ENCODE results near the gene PABPN1.

PABPN1 gene

DNA sequence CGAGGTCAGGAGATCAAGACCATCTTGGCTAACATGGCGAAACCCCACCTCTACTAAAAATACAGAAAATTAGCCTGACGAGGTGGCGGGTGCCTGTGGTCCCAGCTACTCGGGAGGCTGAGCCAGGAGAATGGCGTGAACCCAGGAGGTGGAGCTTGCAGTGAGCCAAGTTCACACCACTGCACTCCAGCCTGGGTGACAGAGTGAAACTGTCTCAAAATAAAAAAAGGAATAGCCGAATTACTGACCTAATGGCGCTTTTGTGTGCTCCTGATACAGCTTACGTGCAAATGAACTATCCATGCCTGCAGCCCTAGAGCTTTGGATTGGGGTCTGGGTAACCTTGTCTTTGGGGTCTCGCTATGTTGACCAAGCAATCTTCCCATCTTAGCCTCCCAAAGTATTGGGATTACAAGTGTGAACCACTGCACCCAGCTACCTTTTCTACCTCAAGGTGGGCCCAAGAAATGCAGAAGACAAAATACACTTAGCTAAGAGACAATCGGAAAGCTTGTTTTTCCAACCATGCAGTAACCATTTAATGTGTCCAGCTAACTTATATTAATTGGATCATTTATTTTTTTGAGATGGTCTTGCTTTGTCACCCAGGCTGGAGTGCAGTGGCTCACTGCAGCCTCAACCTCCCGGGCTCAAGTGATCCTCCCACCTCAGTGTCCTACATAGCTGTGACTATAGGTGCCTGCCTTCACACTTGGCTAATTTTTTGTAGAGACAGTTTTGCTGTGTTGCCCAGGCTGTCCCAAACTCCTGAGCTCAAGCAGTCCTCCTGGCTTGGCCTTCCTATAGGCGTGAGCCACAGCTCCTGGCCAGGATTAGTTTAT lies 5.5 kb downstream of the PABPN1 start:
- DNase-seq, result no peak

DNA sequence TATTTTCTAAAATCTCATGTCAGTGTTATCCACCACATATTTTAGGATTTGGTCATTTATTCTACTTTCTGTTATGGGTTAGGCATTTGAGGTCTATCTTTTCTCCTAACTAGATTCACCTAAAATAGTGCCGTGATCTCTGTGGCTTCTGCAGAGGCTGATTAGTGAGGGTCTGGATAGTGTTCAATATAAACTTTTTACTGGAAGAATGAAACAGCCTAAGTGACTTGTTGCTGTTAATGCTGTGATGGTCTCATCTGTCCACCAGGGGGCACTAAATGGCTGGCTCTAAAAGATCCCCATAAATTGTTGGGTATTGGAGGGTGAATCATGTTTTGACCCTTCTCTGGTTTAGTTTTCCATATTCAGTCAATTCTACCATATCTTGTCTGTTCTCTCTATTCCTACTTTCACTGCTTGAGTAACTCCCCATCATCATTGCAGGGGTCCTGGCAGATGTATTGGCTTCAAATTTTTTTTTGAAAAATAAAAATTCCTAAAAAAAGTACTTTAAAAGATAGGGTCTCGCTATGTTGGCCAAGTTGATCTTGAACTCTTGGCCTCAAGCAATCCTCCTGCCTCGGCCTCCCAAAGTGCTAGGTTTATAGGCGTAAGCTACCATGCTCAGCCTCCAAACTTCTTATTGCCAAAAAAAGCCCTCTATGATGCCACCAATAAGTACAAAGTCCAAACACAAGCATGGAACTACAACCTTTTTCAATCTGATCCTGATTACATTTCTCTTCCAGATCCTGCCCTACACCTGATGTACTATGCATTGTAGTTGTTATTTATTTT lies 6.9 kb downstream of the PABPN1 start:
- DNase-seq, result peak; percentile 44

DNA sequence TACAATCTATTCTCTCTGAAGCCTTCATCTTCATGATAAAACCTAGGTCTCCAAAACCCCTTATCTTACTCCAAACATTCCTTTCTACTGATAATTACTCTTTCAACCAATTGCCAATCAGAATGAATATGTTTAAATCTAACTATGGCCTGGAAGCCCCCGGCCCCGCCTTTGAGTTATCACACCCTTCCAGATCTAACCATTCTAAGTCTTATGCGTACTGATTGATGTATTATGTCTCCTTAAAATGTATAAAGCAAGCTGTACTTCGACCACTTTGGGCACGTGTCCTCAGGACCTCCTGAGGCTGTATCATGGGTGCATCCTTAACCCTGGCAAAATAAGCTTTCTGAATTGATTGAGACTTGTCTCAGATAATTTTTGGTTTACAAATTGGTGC lies 14.4 kb downstream of the PABPN1 start:
- DNase-seq, result no peak

DNA sequence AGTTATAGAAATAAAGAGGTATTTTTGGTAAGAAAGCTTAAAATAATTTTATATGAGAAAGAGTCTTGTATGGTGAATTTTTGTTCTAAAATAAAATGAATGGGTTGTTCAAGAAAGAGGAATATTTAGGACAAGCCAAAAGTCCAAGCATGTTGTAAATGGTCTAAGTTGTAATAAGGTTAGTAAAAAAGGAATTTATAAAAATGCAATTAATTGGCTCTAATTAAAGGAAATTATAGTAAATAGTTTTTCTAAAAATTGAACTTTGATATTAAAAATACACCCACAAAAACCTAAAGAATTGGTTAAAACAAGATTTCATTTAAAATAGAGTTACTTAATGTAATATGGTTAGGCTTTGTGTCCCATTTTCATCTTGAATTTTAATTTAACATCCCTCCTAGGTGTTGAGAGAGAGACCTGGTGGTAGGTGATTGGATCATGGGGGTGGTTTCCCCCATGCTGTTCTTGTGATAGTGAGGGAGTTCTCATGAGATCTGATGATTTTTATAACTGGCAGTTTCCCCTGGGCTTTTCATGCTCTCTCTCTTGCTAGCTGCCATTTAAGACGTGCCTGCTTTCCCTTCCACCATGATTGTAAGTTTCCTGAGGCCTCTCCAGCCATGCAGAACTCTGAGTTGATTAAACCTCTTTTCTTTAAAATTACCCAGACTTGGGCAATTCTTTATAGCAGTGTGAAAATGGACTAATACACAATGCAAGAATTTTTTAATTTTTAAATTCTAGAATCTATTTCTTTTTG lies 18.4 kb downstream of the PABPN1 start:
- DNase-seq, result no peak

DNA sequence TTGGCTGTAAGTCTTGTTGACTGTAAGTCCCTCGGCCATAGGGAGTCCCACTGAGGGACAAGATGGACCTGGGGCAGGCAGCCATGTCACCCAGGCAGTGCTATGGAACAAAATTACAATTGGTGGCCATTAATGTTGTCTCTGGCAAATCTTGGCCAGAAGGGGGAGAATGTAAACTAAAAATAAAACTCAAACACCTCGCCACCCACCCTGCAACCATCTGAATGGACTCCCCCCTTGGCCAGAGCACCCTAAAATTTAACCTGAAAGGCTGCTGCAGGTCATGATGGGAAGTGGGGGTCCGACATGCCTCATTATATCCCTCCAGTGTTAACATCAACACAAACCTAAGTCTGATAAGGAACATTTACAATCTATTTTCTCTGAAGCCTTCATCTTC lies 23.2 kb downstream of the PABPN1 start:
- DNase-seq, result no peak

DNA sequence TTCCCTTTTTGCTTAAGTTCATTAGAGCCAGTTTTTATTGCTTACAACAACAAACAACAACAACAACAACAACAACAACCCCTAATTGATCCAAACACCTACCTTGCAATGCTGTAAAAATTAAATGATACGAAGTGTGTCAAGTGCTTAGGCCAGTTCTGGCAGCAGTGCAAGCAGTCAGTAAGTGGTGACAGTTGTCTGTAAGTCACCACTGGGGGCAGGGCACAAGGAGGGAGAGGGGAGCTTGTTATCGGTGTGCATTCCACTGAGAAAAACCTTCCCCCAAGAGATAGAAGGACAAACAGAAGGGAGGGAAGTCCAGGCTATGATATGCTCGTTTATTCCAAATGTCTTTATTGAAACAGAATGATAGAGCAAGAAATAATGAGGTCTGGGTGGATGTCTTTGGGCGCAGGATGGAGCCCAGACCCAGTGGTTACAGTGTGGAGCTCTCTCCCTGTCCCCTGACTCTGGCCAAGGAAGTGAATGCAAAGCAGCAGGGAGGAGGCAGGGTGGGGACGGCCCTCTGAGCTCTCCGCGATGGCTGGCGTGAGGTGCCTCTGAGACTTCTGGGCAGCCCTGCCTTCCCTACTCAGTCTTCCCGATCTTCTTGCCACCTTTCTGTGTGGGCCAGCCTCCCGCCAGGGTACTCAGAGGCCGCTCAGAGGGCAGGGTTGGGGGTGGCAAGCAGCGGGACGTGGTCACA lies 24.9 kb downstream of the PABPN1 start:
- DNase-seq, result no peak

DNA sequence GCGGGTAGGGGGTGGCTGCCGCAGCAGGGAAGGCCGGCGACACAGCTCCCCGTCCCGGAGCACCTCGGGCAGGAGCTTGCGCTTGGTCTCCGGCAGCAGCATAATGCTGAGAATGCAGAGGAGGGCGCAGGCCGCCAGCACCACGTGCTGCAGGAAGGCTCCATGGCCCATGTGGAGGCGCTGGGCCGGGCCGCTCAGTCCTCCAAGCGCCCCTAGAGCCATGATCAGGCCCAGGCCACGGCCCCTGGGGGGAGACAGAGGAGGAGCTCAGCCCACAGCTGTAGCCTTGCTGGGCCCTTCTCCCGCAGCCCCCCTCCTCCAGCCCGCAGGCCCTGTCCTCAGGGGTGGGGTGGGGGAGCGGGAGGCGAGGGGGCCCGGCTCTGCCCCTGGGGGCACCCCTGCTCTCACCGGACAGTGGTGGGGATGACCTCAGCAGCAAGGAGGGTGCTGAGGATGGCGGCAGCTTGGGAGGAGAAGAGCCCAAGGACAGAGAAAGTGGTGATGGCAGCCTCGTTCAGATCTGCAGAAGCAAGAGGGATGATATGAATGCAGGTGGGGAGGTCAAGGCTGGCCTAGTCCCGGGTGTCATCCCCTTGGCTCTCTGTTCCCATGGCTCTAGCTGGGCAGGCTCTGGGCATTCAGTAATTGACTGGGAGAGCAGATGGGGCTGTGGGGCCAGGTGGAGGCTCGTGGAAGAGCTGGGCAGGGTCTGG lies 25.6 kb downstream of the PABPN1 start:
- DNase-seq, result no peak

DNA sequence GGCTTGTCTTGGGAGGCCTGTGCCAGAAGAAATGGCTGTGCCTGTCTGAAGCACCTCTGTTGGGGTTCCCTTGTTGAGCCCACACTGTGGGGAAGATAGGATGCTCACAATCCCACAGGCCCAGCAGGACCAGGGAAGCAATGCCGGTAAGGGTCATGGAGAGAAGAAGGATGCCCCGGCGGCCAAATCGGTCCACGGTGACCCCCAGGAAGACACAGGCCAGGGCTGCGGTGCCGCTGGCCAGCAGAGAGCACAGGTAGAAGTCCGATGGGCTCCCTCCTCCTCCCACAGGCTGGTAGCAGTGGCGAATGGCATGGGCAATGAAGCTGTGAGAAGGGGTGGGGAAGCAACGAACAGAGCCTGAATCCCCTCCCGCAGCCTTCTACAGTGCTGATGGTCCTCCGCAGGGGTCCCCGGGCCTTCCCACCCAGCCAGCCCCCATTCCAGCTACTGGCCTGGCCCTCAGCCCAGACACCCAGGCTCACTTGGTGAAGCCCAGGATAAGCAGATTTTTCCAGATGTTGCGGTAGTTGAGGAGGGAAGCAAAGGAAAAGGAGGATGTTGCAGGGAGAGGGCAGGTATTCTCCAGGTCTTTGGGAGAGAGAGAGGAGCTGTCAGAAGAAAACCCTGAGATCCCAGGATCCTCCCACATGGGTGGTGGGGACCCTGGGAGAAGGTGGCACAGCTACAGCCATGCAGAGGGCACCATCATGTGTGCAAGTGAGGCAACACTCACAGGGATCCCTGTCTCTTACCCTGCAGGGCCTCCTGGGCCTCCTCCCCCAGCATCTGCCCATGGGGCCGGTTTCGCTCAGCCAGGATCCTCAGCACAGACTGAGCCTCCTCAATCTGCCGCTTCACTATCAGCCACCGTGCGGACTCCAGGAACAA lies 26.4 kb downstream of the PABPN1 start:
- DNase-seq, result no peak

DNA sequence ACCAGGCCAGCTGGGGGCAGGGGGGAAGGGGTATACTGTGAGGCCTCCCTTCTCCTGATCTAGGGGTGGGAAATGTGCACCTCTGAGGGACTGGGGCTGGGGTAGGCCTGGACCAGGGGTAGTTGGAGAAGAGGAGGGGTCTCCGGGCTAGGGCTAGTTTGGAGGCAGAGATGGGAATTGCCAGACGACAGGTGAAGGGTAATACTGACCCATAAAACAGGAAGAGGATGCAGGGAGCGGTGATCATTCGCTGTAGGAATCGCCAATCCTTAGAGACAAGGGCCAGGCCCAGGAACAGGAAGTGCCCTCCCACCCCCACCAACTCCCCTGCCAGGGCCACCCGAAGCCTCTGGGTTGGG lies 27.0 kb downstream of the PABPN1 start:
- DNase-seq, result no peak

DNA sequence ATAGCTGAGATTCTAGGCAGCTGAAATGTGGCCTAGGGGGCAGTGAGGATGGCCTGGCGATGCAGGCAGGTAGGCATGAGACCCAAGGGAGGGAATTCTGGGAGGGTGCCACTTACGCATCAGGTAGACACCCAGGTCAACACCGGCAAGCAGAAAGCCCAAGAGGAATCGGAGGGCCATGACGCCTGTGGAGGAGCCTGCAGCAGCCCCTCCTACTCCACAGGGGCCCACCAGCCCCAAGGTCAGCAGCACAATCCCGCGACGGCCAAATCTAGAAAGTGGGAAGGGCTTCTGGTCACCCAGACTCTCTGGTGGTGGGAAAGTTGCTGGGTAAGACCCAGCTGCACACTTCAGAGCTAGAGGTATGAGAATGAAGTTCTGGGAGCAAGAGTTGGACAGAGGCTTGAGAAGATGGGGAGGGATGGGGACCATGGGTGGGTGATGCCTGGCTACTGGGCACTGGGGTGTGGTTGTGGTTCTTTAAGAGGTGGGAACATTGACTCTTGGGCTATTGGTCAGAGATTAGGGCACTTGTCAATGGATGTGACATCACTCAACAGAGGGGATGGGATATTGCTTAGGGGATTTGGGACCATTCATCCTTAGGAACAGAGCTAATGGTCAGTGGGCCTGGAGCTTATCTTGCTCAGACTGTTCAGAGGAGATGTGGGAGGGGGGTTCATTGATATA lies 28.0 kb downstream of the PABPN1 start:
- no peak for DNase-seq

DNA sequence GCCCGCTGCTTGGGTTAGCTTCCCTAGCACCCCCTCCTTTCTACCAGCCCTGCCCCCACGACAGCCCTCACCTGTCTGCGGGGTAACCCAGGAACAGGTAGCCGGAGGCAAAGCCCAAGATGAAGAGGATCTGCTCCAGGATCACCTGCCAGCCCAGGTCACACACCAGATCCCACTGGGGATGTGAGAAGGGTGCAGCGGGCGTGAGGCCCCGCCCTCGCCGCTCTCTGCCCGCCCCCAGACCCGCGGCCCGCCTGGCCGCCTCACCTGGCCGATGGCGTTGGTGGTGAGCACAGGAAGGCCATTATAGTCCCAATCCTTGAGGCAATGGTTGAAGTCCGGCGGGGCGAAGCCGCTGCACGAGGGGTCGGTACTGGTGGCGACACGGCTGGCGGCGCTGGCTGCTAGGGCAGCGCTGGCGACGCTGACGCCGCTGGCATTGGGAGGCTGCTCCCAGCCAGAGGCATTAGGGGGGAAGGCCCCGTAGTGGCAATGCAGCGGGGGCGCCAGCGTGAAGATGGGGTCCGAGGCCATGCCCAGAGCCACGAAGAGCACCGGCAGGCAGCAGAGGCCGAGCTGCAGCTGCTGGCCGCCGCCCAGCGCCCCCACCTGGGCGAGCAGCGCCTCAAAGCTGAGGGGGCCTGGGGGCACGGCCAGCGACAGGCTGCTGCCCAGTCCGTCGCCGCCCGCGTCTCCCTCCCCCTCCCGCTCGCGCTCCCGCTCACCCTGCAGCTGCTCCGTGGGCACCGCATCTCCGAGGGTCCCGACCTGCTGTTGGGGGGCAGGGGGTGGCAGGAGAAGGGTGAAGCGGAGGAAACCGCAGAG lies 30.6 kb downstream of the PABPN1 start:
- no peak for DNase-seq

DNA sequence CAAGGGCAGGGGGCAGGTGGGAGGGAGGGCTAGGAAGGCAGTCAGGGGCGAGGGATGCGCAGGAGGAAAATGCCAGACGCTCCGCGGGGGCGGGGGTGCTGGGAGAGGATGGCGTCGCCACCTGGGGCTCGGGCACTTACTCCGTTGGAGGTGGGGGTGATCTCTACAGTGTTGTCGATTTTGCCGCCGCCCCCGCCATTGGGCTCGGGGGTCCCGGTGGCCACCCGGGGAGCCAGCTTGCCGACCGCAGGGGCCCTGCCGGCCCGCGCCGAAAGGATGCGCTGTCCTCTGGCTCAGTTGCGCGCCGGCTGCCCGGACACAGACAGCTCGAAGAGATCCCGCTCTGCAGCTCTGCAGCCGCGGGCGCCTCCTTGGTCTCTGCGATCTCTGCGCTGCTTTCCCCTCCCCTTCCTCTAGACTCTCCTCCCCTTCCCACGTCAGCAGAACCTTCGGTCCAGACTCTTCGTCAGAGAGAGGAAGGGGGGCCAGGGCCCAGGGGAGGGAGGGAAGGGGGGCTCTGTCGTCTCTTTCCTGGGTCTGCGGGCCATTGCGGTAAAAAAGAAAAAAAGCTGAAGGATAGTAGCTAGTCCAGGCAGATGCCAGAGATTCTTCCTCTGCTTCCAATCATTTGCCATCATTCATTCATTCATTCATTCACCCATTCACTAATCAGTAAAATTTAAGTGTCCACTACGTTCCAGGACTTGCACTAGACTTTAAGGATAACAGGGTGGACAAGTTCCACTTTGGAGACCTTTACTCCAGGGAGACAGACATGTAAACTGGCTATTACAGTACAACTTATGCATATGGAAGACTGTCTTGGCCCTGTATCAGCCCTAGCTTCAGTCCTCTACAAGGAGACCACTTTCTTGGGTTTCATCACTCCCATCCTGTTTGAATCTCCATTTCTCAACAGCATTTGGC lies 31.5 kb downstream of the PABPN1 start, which contains the start of gene SLC22A17:
SLC22A17 (minus strand) TSS at position 382 of the 927 bp plus-strand sequence.
- peak; percentile 40 for DNase-seq

DNA sequence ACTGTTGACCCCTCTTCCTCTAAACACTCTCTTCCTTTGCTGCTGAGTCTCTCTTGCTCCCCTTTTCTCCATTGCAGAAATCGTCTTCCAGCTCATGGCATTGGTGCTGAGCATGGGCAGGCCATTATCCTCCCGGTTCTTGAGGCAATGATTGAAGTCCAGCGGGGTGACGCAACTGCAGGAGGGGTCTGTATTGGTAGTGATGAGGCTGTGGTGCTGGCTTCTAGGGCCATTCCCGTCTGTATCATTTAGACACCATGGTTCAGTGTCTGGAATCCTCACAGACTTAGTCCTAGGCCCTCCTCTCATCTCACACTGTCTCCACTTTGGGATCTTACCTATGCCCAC lies 32.1 kb downstream of the PABPN1 start:
- no peak for DNase-seq

DNA sequence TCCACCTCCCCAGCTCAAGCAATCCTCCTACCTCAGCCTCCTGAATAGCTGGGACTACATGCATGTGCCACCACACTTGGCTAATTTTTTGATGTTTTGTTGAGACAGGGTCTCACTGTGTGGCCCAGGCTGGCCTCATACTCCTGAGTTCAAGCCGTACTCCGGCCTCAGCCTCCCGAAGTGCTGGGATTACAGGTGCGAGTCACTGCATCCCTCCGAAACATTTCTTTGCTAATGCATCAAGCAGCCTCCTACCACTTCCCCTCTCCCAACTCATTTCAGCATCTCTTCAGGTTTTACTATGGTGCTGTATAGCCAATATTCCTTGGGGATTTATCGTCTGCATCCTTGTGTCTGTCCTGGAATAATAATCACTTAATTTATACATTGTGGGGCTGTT lies 33.7 kb downstream of the PABPN1 start:
- no peak for DNase-seq

DNA sequence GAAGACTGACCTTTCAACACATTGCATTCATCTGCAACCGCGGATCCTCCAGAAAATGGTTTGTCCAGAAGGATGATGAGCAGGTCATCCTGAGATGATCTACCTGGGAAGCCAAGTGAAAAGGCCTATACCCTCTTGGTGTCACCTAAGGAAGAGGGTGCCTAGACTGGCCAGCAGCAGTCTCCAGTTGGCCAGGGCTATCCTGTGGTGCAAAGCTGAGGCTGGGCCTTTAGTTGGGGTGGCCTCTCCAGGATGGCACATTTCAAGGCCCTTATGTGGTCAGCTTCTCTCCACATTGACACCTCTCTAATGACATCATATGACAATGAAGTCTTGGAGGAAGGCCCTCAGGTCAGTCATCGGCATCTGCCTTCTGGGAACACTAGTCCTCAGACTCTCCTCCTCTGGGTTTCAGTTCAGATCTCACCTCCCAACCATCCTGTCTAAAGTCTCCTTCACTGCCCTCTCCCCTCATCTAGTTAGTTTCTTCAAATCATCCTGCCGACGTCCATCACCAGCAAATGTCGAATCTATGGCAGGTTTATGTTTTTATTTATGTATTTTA lies 34.7 kb downstream of the PABPN1 start:
- DNase-seq, result no peak

DNA sequence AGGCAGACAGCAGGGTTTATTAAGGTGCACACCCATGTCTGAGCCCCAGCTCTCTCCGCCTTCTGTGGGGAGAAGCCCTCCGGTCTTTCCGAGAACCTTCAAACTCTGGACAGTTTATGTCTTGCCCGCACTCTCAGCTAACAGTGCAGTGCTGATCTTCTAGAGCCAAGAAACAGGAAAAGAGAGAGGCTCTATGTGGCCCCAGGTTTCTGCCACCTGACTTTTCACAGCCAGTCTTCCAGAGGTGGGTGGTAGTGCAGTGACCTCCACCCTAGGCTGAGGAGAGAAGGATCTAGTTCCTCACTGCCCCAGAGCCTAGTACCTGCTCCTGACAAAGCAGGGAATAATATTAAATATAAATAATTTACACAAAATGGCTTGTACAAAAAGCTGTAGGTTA lies 35.4 kb downstream of the PABPN1 start:
- no peak for DNase-seq

DNA sequence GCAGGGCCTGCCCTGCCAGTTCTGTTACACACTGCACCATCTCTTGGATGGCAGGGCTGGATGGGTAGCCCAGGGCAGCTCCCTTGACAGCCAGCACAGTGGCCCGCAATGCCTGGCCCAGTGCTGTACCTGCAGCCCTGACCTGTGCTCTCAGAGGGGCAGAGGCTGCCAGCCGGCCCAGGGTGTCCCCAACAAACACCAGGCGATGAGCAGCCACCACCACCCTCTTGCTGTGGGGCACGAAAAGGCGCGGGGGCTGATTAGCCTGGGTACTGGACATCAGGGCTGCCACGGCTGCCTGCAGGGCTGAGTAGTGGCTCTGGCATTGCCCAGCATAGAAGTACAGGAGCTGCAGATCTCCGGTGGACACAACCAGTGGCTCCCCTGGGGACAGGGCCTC lies 36.0 kb downstream of the PABPN1 start:
- DNase-seq, result no peak

DNA sequence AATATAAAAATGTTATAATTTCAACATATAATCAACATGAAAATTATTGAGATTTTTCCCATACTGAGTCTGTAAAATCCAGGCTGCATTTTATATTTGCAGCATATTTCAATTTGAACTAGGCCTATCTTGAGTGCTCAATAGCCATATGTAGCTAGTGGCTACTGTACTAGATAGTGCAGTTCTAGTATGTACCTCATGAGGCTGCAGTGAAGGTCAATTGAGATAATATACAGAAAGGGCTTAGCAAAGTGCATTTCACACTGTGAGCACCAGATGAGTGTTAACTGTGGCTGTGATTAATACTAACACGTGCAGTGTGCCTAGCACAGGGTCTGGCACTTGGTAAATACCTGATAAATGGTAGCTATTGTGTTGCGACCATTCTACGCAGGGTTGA lies 36.8 kb downstream of the PABPN1 start:
- no peak for DNase-seq

Measured in effector CD4-positive, alpha-beta T cell (primary cell).